ENCODE data around the gene MCM10.

DNA sequence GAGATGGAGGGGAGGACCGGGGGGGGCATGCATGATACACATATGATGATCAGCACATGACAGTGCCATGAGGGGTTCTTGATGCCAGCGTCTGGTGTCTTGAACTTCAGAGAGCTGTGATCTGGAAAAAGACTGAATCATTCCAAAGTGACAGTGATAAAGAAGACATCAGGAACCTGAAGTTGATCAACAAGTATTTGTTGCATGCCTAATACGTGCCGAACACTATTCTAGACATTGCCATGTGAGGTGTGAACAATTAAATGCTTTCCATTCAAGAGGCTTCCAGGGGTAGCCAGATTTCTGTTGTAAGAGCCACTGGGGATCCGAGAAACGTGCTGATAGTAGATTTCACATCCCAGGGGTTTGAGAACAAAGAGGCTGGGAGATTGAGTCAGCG lies 6.2 kb downstream of the MCM10 start:
- TF ChIP-seq CTCF (IDR thresholded peaks at IDR 0.05; ENCODE audit: insufficient read depth, low read depth, low read length) (no peak), EZH2 (IDR thresholded peaks at IDR 0.05; ENCODE audit: insufficient read depth, low read length) (no peak)
